GM12878 (cell line): ENCODE data around the gene MVB12B. TPM values are rescaled to one million over a fixed set of nuclear protein-coding genes. Genes with fewer than 3 reads are reported as not detected.

Experiments used
- ATAC-seq: fragments of 200-7000 bp; cut with Tn5 transposase; 3 replicates; pipeline ENCODE4 v1.9.1; 2020; ENCODE audit warnings: mild to moderate bottlenecking, moderate library complexity
- BruUV-seq: library from RNA; stranded (reverse); fragments of 400-500 nt; replicated peaks from 2 replicates; lab custom pipeline; 2021; lab: Mats Ljungman, UMichigan
- CTCF ChIA-PET: fragments of 300-600 bp; sonication (Branson Sonifier 250); formaldehyde crosslinking; extraction: SDS; loops from one replicate; lab custom pipeline; 2021; ENCODE audit warnings: inconsistent platforms; lab: Yijun Ruan, JAX
- POLR2A ChIA-PET: fragments of 350-600 bp; formaldehyde crosslinking; extraction: SDS; loops from one replicate; lab custom pipeline; 2021; ENCODE audit warnings: inconsistent platforms; lab: Charles Lee
- RAD21 ChIA-PET: fragments of 300-600 bp; sonication (Branson Sonifier 250); formaldehyde crosslinking; loops from one replicate; lab custom pipeline; 2023; ENCODE audit warnings: antibody characterized with exemption; ENCODE audit not compliant: unreplicated experiment; lab: Charles Lee
- SMC1A ChIA-PET: fragments of 300-600 bp; sonication (Branson Sonifier 250); formaldehyde crosslinking; loops from one replicate; lab custom pipeline; 2023; ENCODE audit not compliant: unreplicated experiment, uncharacterized antibody; lab: Charles Lee
- DNase-seq: peaks from one replicate; pipeline ENCODE4 v3.0.0-alpha.2; 2011; ENCODE audit warnings: low read depth, low spot score
- FAIRE-seq: peaks from 3 replicates; lab custom pipeline; 2011; peaks lifted over from hg19 to GRCh38; lab: Jason Lieb, UNC
- H2AFZ ChIP-seq: 2 replicates; pipeline ENCODE4 v1.6.0; 2011; ENCODE audit warnings: low read depth, low read length, control low read depth; ENCODE audit not compliant: control insufficient read depth
- H3K27ac ChIP-seq: 2 replicates; pipeline ENCODE4 v1.5.1; 2011; ENCODE audit warnings: control low read depth; ENCODE audit not compliant: control insufficient read depth, insufficient read depth
- H3K27me3 ChIP-seq, 2 experiments: replicated peaks in 1 of 2; 2 replicates each; pipeline versions ENCODE4 v1.6.0 to v1.6.1; 2011; ENCODE audit warnings: low read length in 1 of 2; ENCODE audit not compliant: control insufficient read depth in 2 of 2, insufficient read depth in 2 of 2
- H3K36me3 ChIP-seq, 2 experiments: 2 replicates each; pipeline ENCODE4 v1.5.1; 2011; ENCODE audit warnings: low read length in 1 of 2; ENCODE audit not compliant: control insufficient read depth in 2 of 2, insufficient read depth in 2 of 2
- H3K4me1 ChIP-seq: 2 replicates; pipeline ENCODE4 v1.6.1; 2011; ENCODE audit warnings: mild to moderate bottlenecking, low read length, moderate library complexity, mixed read lengths; ENCODE audit not compliant: control insufficient read depth, insufficient read depth
- H3K4me2 ChIP-seq: 2 replicates; pipeline ENCODE4 v1.6.0; 2011; ENCODE audit warnings: control low read depth; ENCODE audit not compliant: control insufficient read depth, insufficient read depth
- H3K4me3 ChIP-seq: fragments of 200-600 bp; sonication (generic); 2 replicates; pipeline ENCODE4 v1.5.1; 2016
- H3K79me2 ChIP-seq: 2 replicates; pipeline ENCODE4 v1.6.0; 2011; ENCODE audit warnings: low read length; ENCODE audit not compliant: control insufficient read depth, insufficient read depth
- H3K9ac ChIP-seq: 2 replicates; pipeline ENCODE4 v1.8.0; 2011; ENCODE audit warnings: low read length, control low read depth, mixed read lengths; ENCODE audit not compliant: control insufficient read depth, insufficient read depth
- H3K9me3 ChIP-seq: replicated peaks from 3 replicates; pipeline ENCODE4 v1.5.1; 2011; ENCODE audit warnings: mild to moderate bottlenecking, low read length; ENCODE audit not compliant: control insufficient read depth, insufficient read depth
- H4K20me1 ChIP-seq: 2 replicates; pipeline ENCODE4 v1.6.0; 2011; ENCODE audit not compliant: control insufficient read depth, insufficient read depth
- ATF7 ChIP-seq: fragments of 450-650 bp; IDR thresholded peaks from 2 replicates; pipeline ENCODE4 v1.6.1; 2016; ENCODE audit warnings: low read depth, mild to moderate bottlenecking
- BACH1 ChIP-seq: fragments of 450-650 bp; IDR thresholded peaks from 2 replicates; pipeline ENCODE4 v1.6.1; 2017; ENCODE audit warnings: mild to moderate bottlenecking, borderline replicate concordance
- CBFB ChIP-seq: IDR thresholded peaks from 2 replicates; pipeline ENCODE4 v1.6.1; 2016; ENCODE audit warnings: antibody characterized with exemption, low read depth
- CREM ChIP-seq: IDR thresholded peaks from 2 replicates; pipeline ENCODE4 v1.6.1; 2014; ENCODE audit warnings: antibody characterized with exemption, low read depth
- FOXK2 ChIP-seq: fragments of 450-650 bp; IDR thresholded peaks from 2 replicates; pipeline ENCODE4 v1.6.1; 2017; ENCODE audit warnings: mild to moderate bottlenecking, moderate library complexity
- FOXM1 ChIP-seq: IDR thresholded peaks from 2 replicates; pipeline ENCODE4 v1.6.1; 2012; ENCODE audit warnings: low read depth, mild to moderate bottlenecking, inconsistent platforms, low read length, moderate library complexity
- PAX8 ChIP-seq: fragments of 450-650 bp; IDR thresholded peaks from 2 replicates; pipeline ENCODE4 v1.6.1; 2017; ENCODE audit warnings: mild to moderate bottlenecking, moderate library complexity
- SPI1 ChIP-seq: IDR thresholded peaks from 2 replicates; pipeline ENCODE4 v1.6.1; 2011; ENCODE audit warnings: low read depth, mild to moderate bottlenecking, low read length, moderate library complexity, borderline replicate concordance; ENCODE audit not compliant: insufficient read depth
- TARDBP ChIP-seq: IDR thresholded peaks from 2 replicates; pipeline ENCODE4 v1.6.1; 2016; ENCODE audit warnings: borderline replicate concordance
- WGBS: methylation state at CpG from one replicate; pipeline ENCODE4 v1.1.6; 2016; ENCODE audit warnings: low lambda C conversion rate; ENCODE audit not compliant: insufficient replicate concordance, insufficient coverage; ENCODE audit errors: missing lambda C conversion rate; 5-methylcytosine and 5-hydroxymethylcytosine counted together
- in situ Hi-C: fragments of 300-500 bp; cut with MboI; formaldehyde crosslinking; loops from 9 replicates; pipeline ENCODE4 v1.14.3; 2018; ENCODE audit warnings: mixed read lengths
- intact Hi-C: fragments of 100-400 bp; cut with micrococcal nuclease; formaldehyde crosslinking; loops from one replicate; pipeline ENCODE4 v1.14.2; 2022; ENCODE audit not compliant: unreplicated experiment
- polyA plus RNA-seq, 11 experiments: library from polyadenylated mRNA; depleted of rRNA in 4 of 11; unstranded in 6 of 11; stranded (reverse) in 5 of 11; fragments of >200 nt; fragmentation: Nextera tagmentation in 4 of 11; fragmentation: Illumina TruSeq in 1 of 11; extraction: Ambion mirVana in 4 of 11; extraction: Trizol in 1 of 11; gene quantifications; 1 replicate in 1 of 11; 2 replicates in 10 of 11; pipeline versions ENCODE4 v1.2.1 to v1.2.3, GENCODE V29; 2011 to 2016; ENCODE audit warnings: inconsistent platforms in 2 of 11, missing spikeins in 2 of 11, low read depth in 1 of 11
- total RNA-seq, 4 experiments: library from RNA; depleted of rRNA in 3 of 4; stranded (reverse); fragments of >200 nt in 3 of 4; fragmentation: Illumina TruSeq in 1 of 4; extraction: Trizol in 1 of 4; gene quantifications; 2 replicates each; pipeline versions ENCODE4 v1.2.1 to v1.2.3, GENCODE V29; 2013 to 2021
- TF ChIP-seq, protein P1 (sequence below): fragments of 450-650 bp; IDR thresholded peaks from 2 replicates; pipeline ENCODE4 v1.6.1; 2016; ENCODE audit warnings: mild to moderate bottlenecking, moderate library complexity, borderline replicate concordance
- TF ChIP-seq, protein P2 (sequence below): IDR thresholded peaks from 2 replicates; pipeline ENCODE4 v1.6.1; 2012; ENCODE audit warnings: low read depth, low read length, improper control_type of control experiment

The MVB12B gene
- total and polyA plus RNA-seq, 10 of the 15 experiments (the other 5 are each of a cell fraction or from before 2014, with no cell fraction given): 0.08 TPM; not detected in 9

DNA sequence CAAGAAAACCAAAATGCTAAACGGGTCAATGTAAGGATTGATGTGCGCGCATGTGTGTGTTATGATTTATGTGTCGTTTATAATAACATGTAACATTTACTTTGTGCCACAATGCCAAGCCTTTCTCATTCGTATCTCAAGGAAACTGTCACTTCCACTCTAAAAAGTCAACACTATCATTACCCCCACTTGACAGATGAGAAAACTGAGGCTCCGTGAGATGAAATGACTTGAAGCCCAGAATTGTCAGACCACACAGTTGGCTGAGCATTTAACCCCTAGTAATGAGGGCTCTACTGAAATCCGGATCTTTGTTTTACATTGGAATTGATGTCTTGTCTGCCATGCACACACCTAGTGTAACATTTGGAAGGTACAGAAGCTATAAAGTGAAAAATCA lies 192.1 kb downstream of the MVB12B start:
- intact Hi-C loops: no loop called here
- H3K27ac ChIP-seq: no peak overlapping the region
- no peaks in the 10 kb centered on the region for H3K79me2 ChIP-seq
- POLR2A ChIA-PET: no interaction called here
- SMC1A ChIA-PET: no interaction called here
- H2AFZ ChIP-seq: no peak overlapping the region
- no peaks in the 10 kb centered on the region for H4K20me1 ChIP-seq
- TF ChIP-seq CBFB: no peak
- no peak for TF ChIP-seq ATF7
- no peak for TF ChIP-seq FOXM1
- TF ChIP-seq TARDBP: no peak
- no peak for TF ChIP-seq CREM
- TF ChIP-seq SPI1: no peak
- no peak for TF ChIP-seq BACH1
- TF ChIP-seq FOXK2: no peak
- TF ChIP-seq, protein P1, sequence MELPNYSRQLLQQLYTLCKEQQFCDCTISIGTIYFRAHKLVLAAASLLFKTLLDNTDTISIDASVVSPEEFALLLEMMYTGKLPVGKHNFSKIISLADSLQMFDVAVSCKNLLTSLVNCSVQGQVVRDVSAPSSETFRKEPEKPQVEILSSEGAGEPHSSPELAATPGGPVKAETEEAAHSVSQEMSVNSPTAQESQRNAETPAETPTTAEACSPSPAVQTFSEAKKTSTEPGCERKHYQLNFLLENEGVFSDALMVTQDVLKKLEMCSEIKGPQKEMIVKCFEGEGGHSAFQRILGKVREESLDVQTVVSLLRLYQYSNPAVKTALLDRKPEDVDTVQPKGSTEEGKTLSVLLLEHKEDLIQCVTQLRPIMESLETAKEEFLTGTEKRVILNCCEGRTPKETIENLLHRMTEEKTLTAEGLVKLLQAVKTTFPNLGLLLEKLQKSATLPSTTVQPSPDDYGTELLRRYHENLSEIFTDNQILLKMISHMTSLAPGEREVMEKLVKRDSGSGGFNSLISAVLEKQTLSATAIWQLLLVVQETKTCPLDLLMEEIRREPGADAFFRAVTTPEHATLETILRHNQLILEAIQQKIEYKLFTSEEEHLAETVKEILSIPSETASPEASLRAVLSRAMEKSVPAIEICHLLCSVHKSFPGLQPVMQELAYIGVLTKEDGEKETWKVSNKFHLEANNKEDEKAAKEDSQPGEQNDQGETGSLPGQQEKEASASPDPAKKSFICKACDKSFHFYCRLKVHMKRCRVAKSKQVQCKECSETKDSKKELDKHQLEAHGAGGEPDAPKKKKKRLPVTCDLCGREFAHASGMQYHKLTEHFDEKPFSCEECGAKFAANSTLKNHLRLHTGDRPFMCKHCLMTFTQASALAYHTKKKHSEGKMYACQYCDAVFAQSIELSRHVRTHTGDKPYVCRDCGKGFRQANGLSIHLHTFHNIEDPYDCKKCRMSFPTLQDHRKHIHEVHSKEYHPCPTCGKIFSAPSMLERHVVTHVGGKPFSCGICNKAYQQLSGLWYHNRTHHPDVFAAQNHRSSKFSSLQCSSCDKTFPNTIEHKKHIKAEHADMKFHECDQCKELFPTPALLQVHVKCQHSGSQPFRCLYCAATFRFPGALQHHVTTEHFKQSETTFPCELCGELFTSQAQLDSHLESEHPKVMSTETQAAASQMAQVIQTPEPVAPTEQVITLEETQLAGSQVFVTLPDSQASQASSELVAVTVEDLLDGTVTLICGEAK: no peak
- TF ChIP-seq, protein P2, sequence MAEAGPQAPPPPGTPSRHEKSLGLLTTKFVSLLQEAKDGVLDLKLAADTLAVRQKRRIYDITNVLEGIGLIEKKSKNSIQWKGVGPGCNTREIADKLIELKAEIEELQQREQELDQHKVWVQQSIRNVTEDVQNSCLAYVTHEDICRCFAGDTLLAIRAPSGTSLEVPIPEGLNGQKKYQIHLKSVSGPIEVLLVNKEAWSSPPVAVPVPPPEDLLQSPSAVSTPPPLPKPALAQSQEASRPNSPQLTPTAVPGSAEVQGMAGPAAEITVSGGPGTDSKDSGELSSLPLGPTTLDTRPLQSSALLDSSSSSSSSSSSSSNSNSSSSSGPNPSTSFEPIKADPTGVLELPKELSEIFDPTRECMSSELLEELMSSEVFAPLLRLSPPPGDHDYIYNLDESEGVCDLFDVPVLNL: no peak
- TF ChIP-seq PAX8: no peak
- 63% methylated on average over 7 of the region's 7 CpGs for whole genome bisulfite sequencing
- H3K9me3 ChIP-seq: no peaks in the 10 kb centered on the region
- no TSS peak for BruUV-seq
- RAD21 ChIA-PET: no interaction called here
- no peak overlapping the region for H3K4me3 ChIP-seq
- H3K36me3 ChIP-seq: no peaks in the 10 kb centered on the region
- in situ Hi-C loops: no loop called here
- DNase-seq (no peak), ATAC-seq (no peak), FAIRE-seq (no peak)
- no peak overlapping the region for H3K9ac ChIP-seq
- H3K4me1 ChIP-seq: peaks cover 7% of the 10 kb centered on the region
- peaks cover 8 to 11% of the 10 kb centered on the region in 2 experiments for H3K27me3 ChIP-seq
- H3K4me2 ChIP-seq: no peak overlapping the region
- CTCF ChIA-PET: interaction anchor here (1.2 kb wide), 1 partner anchor 38 kb away, joined by 4 read pairs; no protein-coding TSS in a partner anchor
